HG03159 (cell line): Measurements from ENCODE around the gene VPS9D1.
"Not testable (repeated sequence)": the region's sequence is repeated elsewhere in the genome, so short reads cannot be mapped to it uniquely, and the experiment has no call there.

Source experiments
- ATAC-seq: cut with Tn5 transposase; IDR thresholded peaks from one replicate; pipeline ENCODE4 v1.9.1; 2021; ENCODE audit warnings: mild to moderate bottlenecking, moderate library complexity; ENCODE audit not compliant: unreplicated experiment

The VPS9D1 gene

GRCh38 chr16:89669755-89670154, 50.9 kb downstream of the VPS9D1 start:
- no peak for ATAC-seq

- no peak for ATAC-seq
These were observed 51.9 kb downstream of the VPS9D1 start for GRCh38 chr16:89668790-89669158.

GRCh38 chr16:89667633-89668032, 53.1 kb downstream of the VPS9D1 start:
- ATAC-seq: no peak

GRCh38 chr16:89667000-89667399, 53.7 kb downstream of the VPS9D1 start:
- not testable (repeated sequence) for ATAC-seq

GRCh38 chr16:89664238-89664637, 56.5 kb downstream of the VPS9D1 start:
- not testable (repeated sequence) for ATAC-seq

- ATAC-seq: no peak
These were observed 59.5 kb downstream of the VPS9D1 start for GRCh38 chr16:89661215-89661614.

GRCh38 chr16:89660146-89660545, 60.6 kb downstream of the VPS9D1 start:
- ATAC-seq: no peak

- no peak for ATAC-seq
These were observed 62.3 kb downstream of the VPS9D1 start for GRCh38 chr16:89658221-89658879.

- peak; percentile 93 for ATAC-seq
These were observed 63.1 kb downstream of the VPS9D1 start, which contains the start of the genes CHMP1A and SPATA33 for GRCh38 chr16:89657442-89658220. TSS of gene CHMP1A (minus strand) at chr16:89657708. CDS start at chr16:89657588, 120 bp downstream. TSS of gene SPATA33 (plus strand) at chr16:89657836. CDS start at chr16:89657912, 76 bp downstream.
